Mesendoderm (in vitro differentiated cells): Measurements from ENCODE around the gene PTPRU.
A peak's percentile ranks its signal among the peaks of the same experiment; 100 is the strongest.

ENCODE experiments used
- DNase-seq: peaks from one replicate; pipeline ENCODE4 v3.0.0; 2013
- H2AK5ac ChIP-seq: 2 replicates; pipeline ENCODE4 v1.6.1; 2013; ENCODE audit warnings: low read length, inconsistent platforms
- H2BK120ac ChIP-seq: 2 replicates; pipeline ENCODE4 v1.6.1; 2013; ENCODE audit warnings: low read depth, mild to moderate bottlenecking, low read length, moderate library complexity, mixed read lengths
- H2BK15ac ChIP-seq: replicated peaks from 2 replicates; pipeline ENCODE4 v1.6.1; 2013; ENCODE audit warnings: low read depth, mild to moderate bottlenecking, moderate library complexity
- H2BK5ac ChIP-seq: 2 replicates; pipeline ENCODE4 v1.6.1; 2013; ENCODE audit warnings: low read length, inconsistent platforms
- H3K18ac ChIP-seq: 2 replicates; pipeline ENCODE4 v1.6.1; 2013; ENCODE audit warnings: mild to moderate bottlenecking, low read length, mixed read lengths
- H3K23ac ChIP-seq: one replicate; pipeline ENCODE4 v1.6.1; 2013; ENCODE audit warnings: low read length
- H3K27ac ChIP-seq: 2 replicates; pipeline ENCODE4 v1.5.1; 2013; ENCODE audit warnings: low read depth, mild to moderate bottlenecking, inconsistent platforms, low read length, moderate library complexity
- H3K27me3 ChIP-seq: 2 replicates; pipeline ENCODE4 v1.6.1; 2013; ENCODE audit warnings: low read length, control low read depth, mild to moderate bottlenecking, inconsistent platforms; ENCODE audit not compliant: insufficient read depth, poor library complexity
- H3K36me3 ChIP-seq: 2 replicates; pipeline ENCODE4 v1.6.1; 2013; ENCODE audit warnings: low read length, inconsistent platforms; ENCODE audit not compliant: control insufficient read depth, insufficient read depth
- H3K4ac ChIP-seq: one replicate; pipeline ENCODE4 v1.6.1; 2013; ENCODE audit warnings: low read depth, mild to moderate bottlenecking, low read length, moderate library complexity
- H3K4me1 ChIP-seq: 2 replicates; pipeline ENCODE4 v1.6.1; 2013; ENCODE audit warnings: low read depth, low read length, inconsistent platforms; ENCODE audit not compliant: control insufficient read depth
- H3K4me2 ChIP-seq: 2 replicates; pipeline ENCODE4 v1.6.1; 2013; ENCODE audit warnings: low read length
- H3K4me3 ChIP-seq: 2 replicates; pipeline ENCODE4 v1.5.1; 2013; ENCODE audit warnings: mild to moderate bottlenecking, low read length
- H3K56ac ChIP-seq: one replicate; pipeline ENCODE4 v1.6.1; 2013; ENCODE audit warnings: low read length
- H3K79me1 ChIP-seq: 2 replicates; pipeline ENCODE4 v1.6.1; 2013; ENCODE audit warnings: low read length, inconsistent platforms
- H3K79me2 ChIP-seq: 2 replicates; pipeline ENCODE4 v1.6.1; 2013; ENCODE audit warnings: mild to moderate bottlenecking, low read length; ENCODE audit not compliant: control insufficient read depth, insufficient read depth
- H3K9ac ChIP-seq: 2 replicates; pipeline ENCODE4 v1.6.1; 2013; ENCODE audit warnings: low read length, inconsistent platforms
- H4K5ac ChIP-seq: one replicate; pipeline ENCODE4 v1.6.1; 2013; ENCODE audit warnings: low read length
- H4K8ac ChIP-seq: one replicate; pipeline ENCODE4 v1.6.1; 2013; ENCODE audit warnings: low read depth, mild to moderate bottlenecking, control low read depth, low read length, moderate library complexity
- WGBS: extraction: QIAGEN DNeasy Blood & Tissue Kit; methylation state at CpG from one replicate; pipeline ENCODE4 v1.1.7; 2013; ENCODE audit warnings: low lambda C conversion rate, missing lambda C conversion rate; ENCODE audit not compliant: insufficient coverage; ENCODE audit errors: extremely low coverage; 5-methylcytosine and 5-hydroxymethylcytosine counted together

The PTPRU gene

DNA sequence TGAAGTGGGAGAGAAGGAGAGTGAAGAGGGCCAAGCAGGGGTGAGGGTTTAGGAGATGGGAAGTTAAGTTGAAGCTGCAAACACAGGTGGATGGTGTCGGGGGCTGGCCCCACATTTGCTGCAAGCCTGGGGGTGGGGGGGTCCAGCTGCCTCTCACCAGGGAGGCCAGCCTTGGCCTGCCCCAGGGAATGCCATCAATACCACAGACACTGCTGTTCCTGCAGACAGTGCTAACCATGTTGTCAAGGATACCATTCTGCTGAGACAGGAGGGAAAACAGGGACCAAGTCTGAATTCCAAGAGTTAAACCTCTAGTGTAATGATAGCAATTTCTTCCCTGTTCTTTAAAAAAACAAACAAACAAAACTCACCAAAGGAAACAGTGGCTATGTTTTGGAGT, 13.6 kb upstream of the PTPRU start:
- no peak overlapping the region for H4K8ac ChIP-seq
- H2AK5ac ChIP-seq: no peak overlapping the region
- H3K56ac ChIP-seq: no peak overlapping the region
- no peak overlapping the region for H4K5ac ChIP-seq
- no peaks in the 10 kb centered on the region for H3K4me1 ChIP-seq
- no peak overlapping the region for H3K4me3 ChIP-seq
- H2BK15ac ChIP-seq: no peak overlapping the region
- no peaks in the 10 kb centered on the region for H3K79me2 ChIP-seq
- no peak overlapping the region for H3K23ac ChIP-seq
- peak; percentile 44 for DNase-seq
- H2BK5ac ChIP-seq: no peak overlapping the region
- no peak overlapping the region for H3K27ac ChIP-seq
- no peak overlapping the region for H2BK120ac ChIP-seq
- H3K9ac ChIP-seq: no peak overlapping the region
- H3K27me3 ChIP-seq: no peaks in the 10 kb centered on the region
- H3K4me2 ChIP-seq: no peak overlapping the region
- H3K18ac ChIP-seq: no peak overlapping the region
- no peak overlapping the region for H3K4ac ChIP-seq
- no CpG with 5 or more reads among the region's 1 CpG for WGBS
- no peaks in the 10 kb centered on the region for H3K36me3 ChIP-seq
- peaks cover 1% of the 10 kb centered on the region for H3K79me1 ChIP-seq

- Histone ChIP-seq H2BK15ac (no peak overlapping the region), H3K27me3 (no peaks in the 10 kb centered on the region), H2AK5ac (no peak overlapping the region), H3K79me1 (peaks cover 1% of the 10 kb centered on the region), H2BK5ac (no peak overlapping the region), H3K79me2 (no peaks in the 10 kb centered on the region), H3K4me1 (no peaks in the 10 kb centered on the region), H4K5ac (no peak overlapping the region), H3K9ac (no peak overlapping the region), H3K56ac (no peak overlapping the region), H3K27ac (no peak overlapping the region), H3K23ac (no peak overlapping the region), H3K4me3 (no peak overlapping the region), H3K18ac (no peak overlapping the region), H3K4ac (no peak overlapping the region), H3K36me3 (no peaks in the 10 kb centered on the region), H3K4me2 (no peak overlapping the region), H4K8ac (no peak overlapping the region), H2BK120ac (no peak overlapping the region)
- WGBS: no CpG with 5 or more reads among the region's 6 CpGs
- no peak for DNase-seq
Measured at GRCh38 chr1:29223521-29223920, 12.8 kb upstream of the PTPRU start.

DNA sequence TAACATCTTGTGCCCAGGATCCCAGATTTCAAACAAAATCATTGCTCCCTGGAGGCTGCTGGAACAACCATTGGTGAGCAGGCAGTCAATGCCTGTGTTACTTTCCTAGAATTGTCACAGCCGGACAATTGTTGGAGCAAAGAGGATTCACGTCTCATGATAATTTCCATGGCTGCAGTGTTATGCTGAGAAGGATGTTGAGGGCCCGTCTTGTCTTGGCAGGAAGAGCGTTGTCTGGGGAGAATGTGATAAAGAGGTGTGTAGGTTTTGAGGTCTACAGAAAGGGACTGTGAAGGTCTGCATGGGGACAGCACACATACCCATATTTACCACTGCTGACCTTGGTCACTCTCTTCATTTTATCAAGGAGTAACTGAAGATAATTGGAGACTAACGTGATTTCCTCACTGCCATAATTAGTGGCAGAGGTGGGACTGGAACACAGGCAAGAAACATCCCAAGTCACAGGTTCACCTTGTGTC, 11.9 kb upstream of the PTPRU start:
- Histone ChIP-seq H2AK5ac (no peak overlapping the region), H3K23ac (no peak overlapping the region), H3K4me1 (no peaks in the 10 kb centered on the region), H3K4ac (no peak overlapping the region), H3K79me2 (no peaks in the 10 kb centered on the region), H3K56ac (no peak overlapping the region), H3K27me3 (no peaks in the 10 kb centered on the region), H3K4me2 (no peak overlapping the region), H3K9ac (no peak overlapping the region), H4K8ac (no peak overlapping the region), H3K4me3 (no peak overlapping the region), H3K36me3 (no peaks in the 10 kb centered on the region), H4K5ac (no peak overlapping the region), H3K18ac (no peak overlapping the region), H3K79me1 (peaks cover 1% of the 10 kb centered on the region), H2BK120ac (no peak overlapping the region), H2BK15ac (no peak overlapping the region), H3K27ac (no peak overlapping the region), H2BK5ac (no peak overlapping the region)
- WGBS: no CpG with 5 or more reads among the region's 5 CpGs
- DNase-seq: no peak

GRCh38 chr1:29225361-29225760, 11.0 kb upstream of the PTPRU start:
- Histone ChIP-seq H3K56ac (no peak overlapping the region), H3K79me2 (peaks cover 3% of the 10 kb centered on the region), H3K9ac (no peak overlapping the region), H2AK5ac (no peak overlapping the region), H3K27me3 (no peaks in the 10 kb centered on the region), H3K27ac (no peak overlapping the region), H2BK120ac (no peak overlapping the region), H4K8ac (no peak overlapping the region), H3K36me3 (no peaks in the 10 kb centered on the region), H3K4ac (no peak overlapping the region), H3K79me1 (peaks cover 6% of the 10 kb centered on the region), H3K23ac (no peak overlapping the region), H3K4me1 (no peaks in the 10 kb centered on the region), H3K4me2 (no peak overlapping the region), H4K5ac (no peak overlapping the region), H3K18ac (no peak overlapping the region), H2BK15ac (no peak overlapping the region), H2BK5ac (no peak overlapping the region), H3K4me3 (no peak overlapping the region)
- no CpG with 5 or more reads among the region's 4 CpGs for WGBS
- DNase-seq: no peak

- H3K23ac ChIP-seq: no peak overlapping the region
- H3K79me2 ChIP-seq: peaks cover 3% of the 10 kb centered on the region
- no peaks in the 10 kb centered on the region for H3K27me3 ChIP-seq
- no peaks in the 10 kb centered on the region for H3K4me1 ChIP-seq
- H3K9ac ChIP-seq: no peak overlapping the region
- no peak overlapping the region for H2AK5ac ChIP-seq
- H3K56ac ChIP-seq: no peak overlapping the region
- H3K4ac ChIP-seq: no peak overlapping the region
- no peak overlapping the region for H3K4me3 ChIP-seq
- H3K36me3 ChIP-seq: no peaks in the 10 kb centered on the region
- no peak overlapping the region for H4K5ac ChIP-seq
- H2BK5ac ChIP-seq: no peak overlapping the region
- WGBS: no CpG with 5 or more reads among the region's 5 CpGs
- H3K4me2 ChIP-seq: no peak overlapping the region
- H4K8ac ChIP-seq: no peak overlapping the region
- peaks cover 6% of the 10 kb centered on the region for H3K79me1 ChIP-seq
- no peak overlapping the region for H2BK120ac ChIP-seq
- H2BK15ac ChIP-seq: no peak overlapping the region
- peak; percentile 68 for DNase-seq
- no peak overlapping the region for H3K18ac ChIP-seq
- H3K27ac ChIP-seq: no peak overlapping the region
Measured at GRCh38 chr1:29227511-29227910, 8.8 kb upstream of the PTPRU start.

GRCh38 chr1:29230204-29230552, 6.1 kb upstream of the PTPRU start:
- Histone ChIP-seq H3K4me2 (peak overlapping the region; percentile 94), H2BK5ac (no peak overlapping the region), H3K79me2 (peaks cover 3% of the 10 kb centered on the region), H4K8ac (no peak overlapping the region), H3K4me3 (peak overlapping the region; percentile 96), H4K5ac (no peak overlapping the region), H2BK120ac (no peak overlapping the region), H2BK15ac (no peak overlapping the region), H3K27ac (no peak overlapping the region), H3K18ac (no peak overlapping the region), H3K79me1 (peaks cover 5% of the 10 kb centered on the region), H3K4ac (no peak overlapping the region), H3K36me3 (no peaks in the 10 kb centered on the region), H2AK5ac (no peak overlapping the region), H3K4me1 (no peaks in the 10 kb centered on the region), H3K27me3 (no peaks in the 10 kb centered on the region), H3K23ac (no peak overlapping the region), H3K9ac (peak overlapping the region; percentile 86), H3K56ac (peak overlapping the region; percentile 93)
- DNase-seq: no peak
- WGBS: no CpG with 5 or more reads among the region's 4 CpGs
